Measurements from ENCODE around the gene KIRREL3. TPM values are rescaled to one million over a fixed set of nuclear protein-coding genes. Genes with fewer than 3 reads are reported as not detected.

Gene KIRREL3
- total and polyA plus RNA-seq, 9 of the 15 experiments (the other 6 are each of a cell fraction or from before 2014, with no cell fraction given): 0.04 to 0.10 TPM; not detected in 7

- ATAC-seq (no peak), DNase-seq (ENCODE audit: extremely low read depth in 1 of 4, low spot score in 3 of 4) (no peak), FAIRE-seq (no peak)
- Histone ChIP-seq H3K36me3 (ENCODE audit: control insufficient read depth, insufficient read depth, low read length) (peaks cover 5% of the 10 kb centered on the region; the same call in 2 of the 3 replicates), H3K9me3 (replicated peaks; ENCODE audit: control insufficient read depth, insufficient read depth, low read depth, low read length) (no peaks in the 10 kb centered on the region), H3K79me2 (ENCODE audit: control insufficient read depth, insufficient read depth, low read length) (no peaks in the 10 kb centered on the region), H3K4me1 (replicated peaks in 1 of 2; ENCODE audit: control insufficient read depth in 2 of 2, insufficient read depth in 2 of 2, low read length in 2 of 2) (no peaks in the 10 kb centered on the region), H2AFZ (ENCODE audit: low read depth, low read length) (no peak overlapping the region), H3K27me3 (ENCODE audit: control insufficient read depth in 2 of 2, insufficient read depth in 2 of 2, low read length in 2 of 2) (no peaks in the 10 kb centered on the region), H3K4me3 (no peak overlapping the region), H3K9me1 (ENCODE audit: control insufficient read depth, insufficient read depth, low read length) (peaks cover 2% of the 10 kb centered on the region), H3K9ac (ENCODE audit: insufficient read depth in 1 of 2, low read depth in 2 of 2, low read length in 2 of 2) (no peak overlapping the region), H4K20me1 (replicated peaks; ENCODE audit: control insufficient read depth, insufficient read depth, low read length) (peaks cover 31% of the 10 kb centered on the region), H3K27ac (ENCODE audit: extremely low read depth, low read depth, low read length) (no peak overlapping the region), H3K4me2 (ENCODE audit: insufficient read depth, low read length) (no peak overlapping the region)
- intact Hi-C loops (cut with micrococcal nuclease): no loop called here
- no peak for TF ChIP-seq ERF (CRISPR knock-in tag; IDR thresholded peaks at IDR 0.05)
- TF ChIP-seq RBM17 (IDR thresholded peaks at IDR 0.05; ENCODE audit: borderline replicate concordance, low read depth, low read length): no peak
- no peak for TF ChIP-seq CEBPZ (IDR thresholded peaks at IDR 0.05; ENCODE audit: borderline replicate concordance, low read depth, low read length)
- no peak for TF ChIP-seq NCOA6 (IDR thresholded peaks at IDR 0.05)
- no peak for TF ChIP-seq ZNF668 (CRISPR knock-in tag; IDR thresholded peaks at IDR 0.05)
- no peak for TF ChIP-seq MGA (IDR thresholded peaks at IDR 0.05)
- no peak for TF ChIP-seq EHMT2 (IDR thresholded peaks at IDR 0.05)
- TF ChIP-seq U2AF2 (optimal IDR thresholded peaks at IDR 0.05; ENCODE audit: low read depth, low read length): no peak
- no peak for TF ChIP-seq ZNF551 (CRISPR knock-in tag; IDR thresholded peaks at IDR 0.05)
- in situ Hi-C loops (cut with MboI): loop anchor here (25.0 kb wide), 1 partner anchor 95 kb away; the partner anchor contains the start of gene DCPS
- WGBS (ENCODE audit: insufficient coverage, low coverage, missing lambda C conversion rate): 80% methylated on average over 10 of the region's 12 CpGs
- POLR2A ChIA-PET: no interaction called here
- CTCF ChIA-PET (ENCODE audit: low intra/inter-chr PET ratio): no interaction called here
- no TSS peak for BruUV-seq (replicated peaks)
Measured at GRCh38 chr11:126407101-126407521, 593.5 kb downstream of the KIRREL3 start.

Data from K562 (cell line).